Brain microvascular endothelial cell (primary cell): ENCODE results near the gene ITPR2.

Source experiments
- DNase-seq: peaks from one replicate; pipeline ENCODE4 v3.0.0-alpha.2; 2020
- H3K27ac ChIP-seq: fragments of 250-450 bp; sonication (Bioruptor Pico); 2 replicates; pipeline ENCODE4 v1.5.1; 2020; ENCODE audit warnings: mild to moderate bottlenecking, moderate library complexity
- H3K27me3 ChIP-seq: fragments of 250-450 bp; sonication (Bioruptor Pico); replicated peaks from 2 replicates; pipeline ENCODE4 v1.5.1; 2020; ENCODE audit warnings: mild to moderate bottlenecking
- H3K36me3 ChIP-seq: fragments of 250-450 bp; sonication (Bioruptor Pico); replicated peaks from 2 replicates; pipeline ENCODE4 v1.5.1; 2020; ENCODE audit warnings: mild to moderate bottlenecking
- H3K4me3 ChIP-seq: 2 replicates; pipeline ENCODE4 v1.5.1; 2011; ENCODE audit warnings: low read depth, mild to moderate bottlenecking, control low read depth, low read length, moderate library complexity
- in situ Hi-C: cut with HindIII; loops from 2 replicates; pipeline ENCODE4 v1.10.0; 2017; ENCODE audit warnings: low sequenced_read_pairs, low pct_ligation_motif_present
- TF ChIP-seq, protein P1 (sequence below): IDR thresholded peaks from 2 replicates; pipeline ENCODE4 v1.5.1; 2011; ENCODE audit warnings: low read depth, mild to moderate bottlenecking, moderate library complexity, low read length, control low read depth, inconsistent platforms; ENCODE audit errors: missing control alignments

Gene ITPR2

DNA sequence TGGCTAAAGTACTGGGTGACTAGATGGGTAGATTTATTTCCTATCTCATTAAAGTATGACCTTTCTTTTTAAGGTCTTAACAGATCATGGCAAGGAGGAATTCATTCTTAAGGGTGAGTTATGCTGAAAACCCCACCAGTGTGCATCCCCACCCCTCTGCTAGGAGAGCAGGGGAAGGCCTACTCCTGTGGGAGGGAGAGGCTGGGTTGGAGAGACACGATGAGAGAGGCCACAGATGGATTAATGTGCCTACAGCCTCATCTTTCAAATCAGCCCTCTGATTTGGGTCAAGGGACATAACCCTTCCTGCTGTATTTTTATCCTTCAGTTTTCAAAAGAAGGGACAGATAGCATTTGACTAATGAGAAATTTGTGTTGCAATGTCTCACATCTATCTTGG lies 452.1 kb downstream of the ITPR2 start:
- Histone ChIP-seq H3K4me3 (no peak overlapping the region), H3K27ac (no peak overlapping the region), H3K27me3 (no peaks in the 10 kb centered on the region), H3K36me3 (no peaks in the 10 kb centered on the region)
- DNase-seq = no peak
- in situ Hi-C loops = no loop called here
- TF ChIP-seq, protein P1, sequence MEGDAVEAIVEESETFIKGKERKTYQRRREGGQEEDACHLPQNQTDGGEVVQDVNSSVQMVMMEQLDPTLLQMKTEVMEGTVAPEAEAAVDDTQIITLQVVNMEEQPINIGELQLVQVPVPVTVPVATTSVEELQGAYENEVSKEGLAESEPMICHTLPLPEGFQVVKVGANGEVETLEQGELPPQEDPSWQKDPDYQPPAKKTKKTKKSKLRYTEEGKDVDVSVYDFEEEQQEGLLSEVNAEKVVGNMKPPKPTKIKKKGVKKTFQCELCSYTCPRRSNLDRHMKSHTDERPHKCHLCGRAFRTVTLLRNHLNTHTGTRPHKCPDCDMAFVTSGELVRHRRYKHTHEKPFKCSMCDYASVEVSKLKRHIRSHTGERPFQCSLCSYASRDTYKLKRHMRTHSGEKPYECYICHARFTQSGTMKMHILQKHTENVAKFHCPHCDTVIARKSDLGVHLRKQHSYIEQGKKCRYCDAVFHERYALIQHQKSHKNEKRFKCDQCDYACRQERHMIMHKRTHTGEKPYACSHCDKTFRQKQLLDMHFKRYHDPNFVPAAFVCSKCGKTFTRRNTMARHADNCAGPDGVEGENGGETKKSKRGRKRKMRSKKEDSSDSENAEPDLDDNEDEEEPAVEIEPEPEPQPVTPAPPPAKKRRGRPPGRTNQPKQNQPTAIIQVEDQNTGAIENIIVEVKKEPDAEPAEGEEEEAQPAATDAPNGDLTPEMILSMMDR = no peak

DNA sequence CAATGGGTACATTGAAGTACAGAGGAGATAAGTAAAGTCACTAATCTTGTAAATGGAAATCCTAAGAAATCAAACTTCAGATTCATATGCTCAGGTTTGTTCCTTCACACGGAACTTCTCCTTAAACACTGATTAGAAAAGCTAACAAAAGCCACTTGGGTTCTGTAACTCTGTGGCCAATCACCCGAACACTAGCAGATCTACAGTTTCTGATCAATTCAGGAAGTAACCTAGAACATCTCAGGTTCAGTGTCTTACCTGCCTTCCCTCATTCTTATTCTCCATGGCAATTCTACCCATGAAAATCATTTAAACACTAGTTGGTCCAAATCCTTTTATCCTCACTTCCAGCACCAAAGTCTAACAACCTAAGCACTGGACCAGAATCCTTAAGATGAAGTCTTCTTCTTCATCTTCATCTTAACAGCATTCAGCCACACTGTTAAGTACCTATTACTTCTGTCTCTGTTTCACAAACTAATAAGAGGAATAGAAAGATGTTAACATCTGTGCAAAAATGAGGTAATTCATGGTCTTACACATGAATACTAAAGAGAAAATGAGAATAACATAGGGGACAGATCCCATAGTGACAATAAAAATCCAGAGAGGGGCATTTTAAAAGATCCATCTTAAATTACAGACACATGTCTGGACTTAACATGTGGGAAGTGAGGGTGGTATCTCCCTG lies 453.1 kb downstream of the ITPR2 start:
- no peak for DNase-seq
- H3K27ac ChIP-seq = no peak overlapping the region
- no peak overlapping the region for H3K4me3 ChIP-seq
- TF ChIP-seq, protein P1 = no peak
- H3K36me3 ChIP-seq = no peaks in the 10 kb centered on the region
- H3K27me3 ChIP-seq = no peaks in the 10 kb centered on the region
- in situ Hi-C loops = no loop called here

DNA sequence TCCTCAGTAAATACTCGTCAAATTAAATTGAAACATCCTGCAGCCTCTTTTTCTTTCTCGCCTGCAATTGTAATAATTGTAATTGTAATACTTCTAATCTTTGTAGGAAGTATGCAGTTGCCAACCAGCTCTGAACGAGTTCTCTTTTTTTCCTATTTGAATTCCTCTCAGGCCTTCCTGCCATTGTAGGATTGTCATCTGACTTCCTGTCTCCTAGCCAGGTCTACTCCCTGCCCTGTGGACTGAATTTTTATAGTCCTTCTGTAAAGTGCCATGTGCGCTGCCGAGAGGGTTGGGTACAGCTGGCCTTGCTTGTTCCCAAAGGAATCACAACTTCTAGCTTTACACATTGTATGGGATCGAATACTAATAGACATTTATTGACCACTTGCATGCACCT lies 454.3 kb downstream of the ITPR2 start:
- TF ChIP-seq, protein P1 = no peak
- in situ Hi-C loops = no loop called here
- DNase-seq = no peak

DNA sequence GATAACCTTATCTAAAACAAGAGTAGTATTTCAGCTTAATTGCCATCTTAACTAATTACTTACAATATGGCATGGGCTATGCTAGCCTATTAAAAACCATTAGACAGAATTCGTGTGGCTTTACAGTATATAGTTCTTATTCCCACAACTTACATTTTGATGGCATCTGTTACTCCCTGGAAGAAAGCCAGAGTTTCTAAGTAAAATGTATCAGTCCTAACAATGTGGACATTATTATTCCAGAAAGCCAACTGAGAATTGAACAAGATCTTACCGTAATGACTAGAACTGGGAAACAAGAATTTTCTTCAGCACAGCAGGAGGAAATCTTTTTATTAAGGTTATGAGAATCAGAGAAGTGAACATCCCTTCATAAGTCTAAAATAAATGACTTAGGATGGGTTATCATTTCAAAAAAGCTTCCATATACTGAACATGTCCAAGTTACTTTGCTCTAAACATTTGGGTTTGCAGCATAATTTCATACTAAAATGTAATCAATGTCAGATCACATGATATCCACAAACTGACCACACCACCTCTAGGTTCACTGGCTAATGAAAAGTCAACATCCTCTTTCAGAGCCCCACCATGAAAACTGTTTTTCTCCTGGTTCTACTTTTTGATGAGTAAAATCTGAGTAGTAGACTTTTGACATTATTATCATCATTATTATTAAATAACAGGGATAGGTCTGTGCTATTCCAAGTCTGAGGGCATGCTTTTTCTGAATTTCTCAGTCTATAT lies 457.9 kb downstream of the ITPR2 start:
- H3K36me3 ChIP-seq = no peaks in the 10 kb centered on the region
- no peak for DNase-seq
- no peak overlapping the region for H3K4me3 ChIP-seq
- no peaks in the 10 kb centered on the region for H3K27me3 ChIP-seq
- in situ Hi-C loops = no loop called here
- H3K27ac ChIP-seq = no peak overlapping the region
- TF ChIP-seq, protein P1 = no peak

More for the DNA sequence above, 454.3 kb downstream of the ITPR2 start:
- Histone ChIP-seq H3K27ac (no peak overlapping the region), H3K4me3 (no peak overlapping the region), H3K27me3 (no peaks in the 10 kb centered on the region), H3K36me3 (no peaks in the 10 kb centered on the region)

DNA sequence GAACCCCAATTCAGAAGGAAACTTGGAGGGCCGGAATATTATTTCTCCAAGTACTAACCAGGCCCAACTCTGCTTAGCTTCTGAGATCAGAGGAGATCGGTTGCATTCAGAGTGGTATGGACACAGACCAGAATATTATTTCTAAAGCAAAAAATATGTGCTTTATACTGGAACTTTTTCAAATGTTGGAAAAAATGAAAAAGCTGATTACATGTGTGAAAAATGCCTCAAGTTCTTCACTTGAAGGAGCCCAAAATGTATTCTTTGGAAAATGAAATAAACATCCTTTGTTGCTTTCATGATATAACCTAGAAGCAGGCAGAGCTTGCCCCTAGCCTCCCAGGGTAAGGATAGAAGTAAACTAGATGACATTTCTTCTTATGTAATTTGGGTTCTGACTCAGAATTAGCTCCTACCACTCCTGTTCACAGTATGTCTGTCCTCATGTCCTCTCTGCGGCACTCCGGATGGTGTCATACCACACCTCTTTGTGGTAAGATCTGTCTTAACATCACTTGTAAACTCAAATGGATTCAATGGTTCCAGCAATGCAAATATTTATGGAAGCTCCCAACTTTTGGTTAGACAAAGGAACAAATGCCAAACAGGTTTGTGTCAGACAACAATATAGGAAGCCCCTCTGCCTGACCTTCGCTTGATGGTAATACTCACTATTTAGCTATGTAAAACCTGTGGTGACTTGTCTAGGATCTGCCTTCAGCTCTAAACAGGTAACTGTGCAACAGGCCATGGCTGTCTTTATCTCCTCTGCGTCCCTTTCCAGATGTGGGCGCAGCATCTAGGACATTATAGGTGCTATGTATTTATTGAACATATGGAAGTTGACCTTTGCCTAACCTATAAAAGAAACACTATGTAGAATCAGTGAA lies 459.1 kb downstream of the ITPR2 start:
- in situ Hi-C loops = no loop called here
- H3K4me3 ChIP-seq = no peak overlapping the region
- TF ChIP-seq, protein P1 = no peak
- peak; percentile 17 for DNase-seq
- H3K27ac ChIP-seq = peak overlapping the region; percentile 12
- H3K36me3 ChIP-seq = no peaks in the 10 kb centered on the region
- no peaks in the 10 kb centered on the region for H3K27me3 ChIP-seq
